GM12891 (cell line): ENCODE measurements around the gene NFATC1.
A peak's percentile ranks its signal among the peaks of the same experiment; 100 is the strongest.

Experiments used
- DNase-seq: peaks from one replicate; pipeline ENCODE4 v3.0.0; 2011; ENCODE audit warnings: low spot score; ENCODE audit not compliant: insufficient read length
- FAIRE-seq: peaks from 2 replicates; lab custom pipeline; 2011; peaks lifted over from hg19 to GRCh38; lab: Jason Lieb, UNC
- PAX5 ChIP-seq: IDR thresholded peaks from 2 replicates; pipeline ENCODE4 v1.6.1; 2011; ENCODE audit warnings: low read length, moderate library complexity, mild to moderate bottlenecking; ENCODE audit not compliant: insufficient read depth, severe bottlenecking
- POLR2A ChIP-seq: IDR thresholded peaks from 2 replicates; pipeline ENCODE4 v1.6.1; 2011; ENCODE audit warnings: low read depth, low read length, control low read depth
- POLR2AphosphoS5 ChIP-seq: IDR thresholded peaks from 2 replicates; pipeline ENCODE4 v1.6.1; 2011; ENCODE audit warnings: low read depth, low read length, control low read depth
- POU2F2 ChIP-seq: IDR thresholded peaks from 2 replicates; pipeline ENCODE4 v1.6.1; 2011; ENCODE audit warnings: low read depth, mild to moderate bottlenecking, control low read depth, low read length, moderate library complexity
- SPI1 ChIP-seq: IDR thresholded peaks from 2 replicates; pipeline ENCODE4 v1.6.1; 2011; ENCODE audit warnings: low read depth, low read length, control low read depth
- TAF1 ChIP-seq: IDR thresholded peaks from 2 replicates; pipeline ENCODE4 v1.6.1; 2011; ENCODE audit warnings: low read depth, low read length, control low read depth

The NFATC1 gene

GRCh38 chr18:79522451-79523205 lies 126.9 kb downstream of the NFATC1 start:
- peak; percentile 91 for FAIRE-seq
- no peak for TF ChIP-seq POLR2A
- TF ChIP-seq PAX5 = peak; percentile 1
- no peak for DNase-seq

GRCh38 chr18:79523206-79523735 lies 127.5 kb downstream of the NFATC1 start:
- 0 out of 2 replicates have a peak, but pooled peaks have one; percentile 12 for TF ChIP-seq POU2F2
- TF ChIP-seq SPI1 = no peak
- FAIRE-seq = no peak
- no peak for DNase-seq

GRCh38 chr18:79523736-79524180 lies 128.0 kb downstream of the NFATC1 start:
- 0 out of 2 replicates have a peak, but pooled peaks have one; percentile 34 for TF ChIP-seq TAF1
- no peak; the same call in 1 of the 2 replicates for TF ChIP-seq POLR2A
- no peak; the same call in 1 of the 2 replicates for TF ChIP-seq POU2F2
- DNase-seq (no peak), FAIRE-seq (no peak)

- TF ChIP-seq SPI1 (0 out of 2 replicates have a peak, but pooled peaks have one; percentile 23), TAF1 (0 out of 2 replicates have a peak, but pooled peaks have one; percentile 4), POLR2AphosphoS5 (peak; percentile 53; the same call in 1 of the 2 replicates), POU2F2 (no peak)
- DNase-seq (peak; percentile 67), FAIRE-seq (peak; percentile 95)
These were observed 128.7 kb downstream of the NFATC1 start for GRCh38 chr18:79524181-79525078.

GRCh38 chr18:79525556-79526467 lies 130.1 kb downstream of the NFATC1 start:
- TF ChIP-seq POLR2A (no peak), PAX5 (no peak), TAF1 (no peak), SPI1 (no peak)
- DNase-seq (no peak), FAIRE-seq (no peak)

GRCh38 chr18:79526468-79527460 lies 131.0 kb downstream of the NFATC1 start:
- no peak for DNase-seq

GRCh38 chr18:79527656-79528315 lies 132.1 kb downstream of the NFATC1 start:
- no peak for DNase-seq
- no peak for FAIRE-seq

More at GRCh38 chr18:79526468-79527460, 131.0 kb downstream of the NFATC1 start:
- no peak for FAIRE-seq
- TF ChIP-seq TAF1 (no peak), POLR2A (no peak), SPI1 (no peak), PAX5 (no peak), POU2F2 (no peak), POLR2AphosphoS5 (no peak)

GRCh38 chr18:79528316-79528695 lies 132.6 kb downstream of the NFATC1 start:
- TF ChIP-seq POLR2AphosphoS5 (no peak), PAX5 (no peak), POU2F2 (no peak), POLR2A (no peak)
- FAIRE-seq (no peak), DNase-seq (no peak)

More at GRCh38 chr18:79527656-79528315, 132.1 kb downstream of the NFATC1 start:
- no peak for TF ChIP-seq TAF1
- TF ChIP-seq POLR2AphosphoS5 = no peak
- no peak for TF ChIP-seq POLR2A
- TF ChIP-seq SPI1 = no peak
- TF ChIP-seq POU2F2 = no peak
- TF ChIP-seq PAX5 = no peak
